ENCODE results near the gene SOCS1. TPM values are rescaled to one million over a fixed set of nuclear protein-coding genes. Genes with fewer than 3 reads are reported as not detected.
A peak's percentile ranks its signal among the peaks of the same experiment; 100 is the strongest.

Gene SOCS1
- total RNA-seq, 1 donor from 2014 or later = 219 TPM

- intact Hi-C loops (cut with micrococcal nuclease) = no loop called here
- H3K4me1 Mint-ChIP-seq (ENCODE audit: low read depth) = peaks cover 49% of the 10 kb centered on the region
- no peak overlapping the region for H3K4me3 Mint-ChIP-seq (ENCODE audit: low read depth)
These were observed 51.4 kb downstream of the SOCS1 start for GRCh38 chr16:11204513-11205047.

More at GRCh38 chr16:11204513-11205047, 51.4 kb downstream of the SOCS1 start:
- Mint-ChIP-seq H3K9me3 (peaks cover 6% of the 10 kb centered on the region), H3K36me3 (ENCODE audit: low read depth) (no peaks in the 10 kb centered on the region), H3K27ac (peak overlapping the region; percentile 6), H3K27me3 (ENCODE audit: low read depth) (no peaks in the 10 kb centered on the region)
- no peak for DNase-seq (ENCODE audit: low spot score)

Other genes starting within 250 kb of the SOCS1 start
- not detected in 2 replicates for gene TNP2, start 13.1 kb upstream of the SOCS1 start, total RNA-seq
- gene PRM3, start 17.4 kb upstream of the SOCS1 start, total RNA-seq = not detected in 2 replicates
- gene PRM2, start 20.3 kb upstream of the SOCS1 start, total RNA-seq = not detected in 2 replicates
- gene PRM1, start 25.1 kb upstream of the SOCS1 start, total RNA-seq = not detected in 2 replicates
- 65.2 and 67.4 TPM in 2 replicates for gene RMI2, start 89.3 kb upstream of the SOCS1 start, total RNA-seq

All from activated T-helper 2 cell treated with anti-CD3 and anti-CD28 coated beads, Interferon-gamma antibody, Interleukin-2, Interleukin-4, amounts not matched to agents 10 μg/mL and 5 μg/mL and 100 μg/mL, durations not matched to agents 14 hours and 24 hours and 36 hours (primary cell).